Activated T-helper 2 cell treated with anti-CD3 and anti-CD28 coated beads, Interferon-gamma antibody, Interleukin-2, Interleukin-4, amounts not matched to agents 10 μg/mL and 5 μg/mL and 100 μg/mL, durations not matched to agents 14 hours and 24 hours and 36 hours (primary cell): ENCODE data around the gene FAT1. TPM values are rescaled to one million over a fixed set of nuclear protein-coding genes. Genes with fewer than 3 reads are reported as not detected.
"Not testable (repeated sequence)": the region's sequence is repeated elsewhere in the genome, so short reads cannot be mapped to it uniquely, and the experiment has no call there.

Source experiments
- DNase-seq: peaks from one replicate; pipeline ENCODE4 v3.0.0; 2021; ENCODE audit warnings: low spot score
- H3K27ac Mint-ChIP-seq: one replicate; pipeline ENCODE4 v1.8.0; 2021; ENCODE audit warnings: mixed read lengths
- H3K27me3 Mint-ChIP-seq: one replicate; pipeline ENCODE4 v1.8.0; 2021; ENCODE audit warnings: low read depth, mixed read lengths
- H3K36me3 Mint-ChIP-seq: one replicate; pipeline ENCODE4 v1.8.0; 2021; ENCODE audit warnings: low read depth, mixed read lengths
- H3K4me1 Mint-ChIP-seq: one replicate; pipeline ENCODE4 v1.8.0; 2021; ENCODE audit warnings: low read depth, mixed read lengths
- H3K4me3 Mint-ChIP-seq: one replicate; pipeline ENCODE4 v1.8.0; 2021; ENCODE audit warnings: low read depth, mild to moderate bottlenecking, moderate library complexity, mixed read lengths
- H3K9me3 Mint-ChIP-seq: one replicate; pipeline ENCODE4 v1.8.0; 2021; ENCODE audit warnings: mixed read lengths
- intact Hi-C: fragments of 100-400 bp; cut with micrococcal nuclease; formaldehyde crosslinking; loops from one replicate; pipeline ENCODE4 v1.15.1; 2023
- total RNA-seq: library from RNA; stranded (reverse); gene quantifications from 2 replicates; pipeline ENCODE4 v1.2.3, GENCODE V29; 2022

FAT1 gene
- total RNA-seq, 1 donor from 2014 or later = 0.05 TPM

GRCh38 chr4:186684220-186684619 lies 39.4 kb downstream of the FAT1 start:
- Mint-ChIP-seq H3K27me3 (no peaks in the 10 kb centered on the region), H3K36me3 (no peaks in the 10 kb centered on the region), H3K4me3 (no peak overlapping the region), H3K4me1 (no peaks in the 10 kb centered on the region), H3K27ac (no peak overlapping the region), H3K9me3 (peaks cover 5% of the 10 kb centered on the region)
- intact Hi-C loops = no loop called here
- DNase-seq = no peak

- Mint-ChIP-seq H3K9me3 (peaks cover 5% of the 10 kb centered on the region), H3K4me1 (no peaks in the 10 kb centered on the region), H3K27me3 (no peaks in the 10 kb centered on the region), H3K27ac (no peak overlapping the region), H3K4me3 (no peak overlapping the region), H3K36me3 (no peaks in the 10 kb centered on the region)
- intact Hi-C loops = no loop called here
- DNase-seq = no peak
These were observed 43.0 kb downstream of the FAT1 start for GRCh38 chr4:186680641-186681040.

- no peaks in the 10 kb centered on the region for H3K36me3 Mint-ChIP-seq
These were observed 47.0 kb downstream of the FAT1 start for GRCh38 chr4:186676531-186677161.

GRCh38 chr4:186669735-186670134 lies 53.9 kb downstream of the FAT1 start:
- Mint-ChIP-seq H3K27me3 (no peaks in the 10 kb centered on the region), H3K4me1 (no peaks in the 10 kb centered on the region), H3K27ac (no peak overlapping the region), H3K4me3 (no peak overlapping the region), H3K9me3 (no peaks in the 10 kb centered on the region), H3K36me3 (no peaks in the 10 kb centered on the region)
- intact Hi-C loops = no loop called here
- no peak for DNase-seq

More at GRCh38 chr4:186676531-186677161, 47.0 kb downstream of the FAT1 start:
- intact Hi-C loops = no loop called here
- Mint-ChIP-seq H3K4me3 (no peak overlapping the region), H3K4me1 (no peaks in the 10 kb centered on the region), H3K9me3 (peaks cover 5% of the 10 kb centered on the region), H3K27me3 (no peaks in the 10 kb centered on the region), H3K27ac (no peak overlapping the region)
- no peak for DNase-seq

GRCh38 chr4:186669159-186669731 lies 54.4 kb downstream of the FAT1 start:
- Mint-ChIP-seq H3K36me3 (no peaks in the 10 kb centered on the region), H3K27me3 (no peaks in the 10 kb centered on the region), H3K9me3 (no peaks in the 10 kb centered on the region), H3K27ac (no peak overlapping the region), H3K4me3 (no peak overlapping the region), H3K4me1 (no peaks in the 10 kb centered on the region)
- intact Hi-C loops = no loop called here
- no peak for DNase-seq

DNA sequence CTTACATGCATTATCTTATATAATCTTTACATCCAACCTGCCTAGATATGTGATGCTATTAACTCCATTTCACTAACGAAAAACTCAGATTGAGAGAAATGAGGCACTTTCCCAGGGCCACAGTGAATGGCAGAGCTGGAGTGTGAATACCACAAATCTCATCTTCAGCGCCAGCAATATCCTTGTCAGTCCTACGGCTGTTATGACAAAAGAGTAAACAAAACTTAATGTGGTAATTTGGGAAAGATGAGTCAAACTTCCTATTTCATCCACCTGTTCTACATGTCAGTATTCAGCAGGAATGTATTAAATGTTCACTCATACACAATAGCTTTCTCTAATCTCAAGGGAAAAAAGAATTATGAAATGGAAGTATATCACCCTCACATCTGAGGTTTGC lies 56.9 kb downstream of the FAT1 start:
- H3K27me3 Mint-ChIP-seq = no peaks in the 10 kb centered on the region
- DNase-seq = no peak
- H3K27ac Mint-ChIP-seq = no peak overlapping the region
- H3K4me1 Mint-ChIP-seq = no peaks in the 10 kb centered on the region
- H3K36me3 Mint-ChIP-seq = no peaks in the 10 kb centered on the region
- no peaks in the 10 kb centered on the region for H3K9me3 Mint-ChIP-seq
- intact Hi-C loops = no loop called here
- no peak overlapping the region for H3K4me3 Mint-ChIP-seq

DNA sequence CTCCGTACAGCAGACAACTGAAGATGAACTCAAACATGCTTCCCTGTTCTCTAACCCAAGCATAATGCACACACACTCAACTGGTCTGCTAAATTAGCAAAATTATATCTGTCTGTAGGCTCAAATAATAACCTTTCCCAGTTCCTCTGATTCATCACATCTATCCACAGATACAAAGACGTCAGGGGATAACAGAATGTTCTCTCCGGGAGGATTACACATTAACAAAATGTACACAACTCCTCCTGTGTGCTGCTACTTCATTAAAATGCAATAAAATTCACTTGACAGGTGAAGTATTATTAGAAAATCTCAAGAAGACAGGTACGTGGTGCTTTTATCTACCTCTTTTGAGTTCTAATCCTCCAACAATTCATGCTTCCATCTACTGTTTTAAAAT lies 57.4 kb downstream of the FAT1 start:
- intact Hi-C loops = no loop called here
- no peak overlapping the region for H3K27ac Mint-ChIP-seq
- H3K27me3 Mint-ChIP-seq = no peaks in the 10 kb centered on the region
- no peaks in the 10 kb centered on the region for H3K36me3 Mint-ChIP-seq
- H3K4me3 Mint-ChIP-seq = no peak overlapping the region
- no peaks in the 10 kb centered on the region for H3K9me3 Mint-ChIP-seq
- DNase-seq = no peak
- no peaks in the 10 kb centered on the region for H3K4me1 Mint-ChIP-seq

DNA sequence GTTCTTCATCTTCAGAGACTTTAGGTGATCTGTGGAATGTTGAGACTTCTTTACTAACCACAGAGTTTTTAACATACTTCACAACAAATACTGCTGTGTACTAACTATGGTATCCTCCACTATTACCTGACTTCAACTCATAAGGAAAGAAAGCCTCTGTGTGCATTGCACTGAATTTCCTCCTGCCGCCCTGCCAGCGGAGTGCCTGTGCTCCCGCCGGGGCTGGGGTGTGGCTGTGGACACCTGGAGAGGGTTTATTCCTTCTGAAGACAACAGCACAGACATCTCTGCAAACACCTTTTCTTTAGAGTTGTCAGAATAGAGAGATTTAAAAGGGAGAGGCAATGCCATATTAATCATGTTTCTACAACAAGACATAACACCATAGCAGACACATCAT lies 63.3 kb downstream of the FAT1 start:
- Mint-ChIP-seq H3K36me3 (no peaks in the 10 kb centered on the region), H3K27me3 (no peaks in the 10 kb centered on the region), H3K27ac (no peak overlapping the region), H3K4me3 (no peak overlapping the region), H3K4me1 (no peaks in the 10 kb centered on the region), H3K9me3 (no peaks in the 10 kb centered on the region)
- intact Hi-C loops = no loop called here
- no peak for DNase-seq

DNA sequence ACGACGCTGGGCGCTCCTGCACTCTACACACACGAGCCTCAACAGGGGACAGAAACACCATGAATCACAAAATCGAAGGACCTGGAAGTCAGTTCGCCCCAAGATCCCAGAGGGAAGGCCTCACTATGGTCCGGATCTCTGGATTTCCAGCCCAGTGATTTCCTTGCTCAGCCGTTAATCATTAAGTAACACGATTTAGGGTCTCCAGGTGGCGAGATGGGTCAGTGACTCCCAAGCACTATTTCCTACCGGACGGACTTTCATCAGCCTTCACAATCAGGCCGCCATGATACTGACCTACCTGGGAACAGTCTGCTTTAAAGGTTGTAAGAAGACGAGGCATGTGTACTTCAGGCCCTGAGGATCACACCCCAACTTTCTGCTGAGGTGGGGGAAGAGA lies 63.7 kb downstream of the FAT1 start:
- H3K9me3 Mint-ChIP-seq = no peaks in the 10 kb centered on the region
- H3K27me3 Mint-ChIP-seq = no peaks in the 10 kb centered on the region
- H3K4me1 Mint-ChIP-seq = no peaks in the 10 kb centered on the region
- no peak for DNase-seq
- no peaks in the 10 kb centered on the region for H3K36me3 Mint-ChIP-seq
- intact Hi-C loops = no loop called here
- no peak overlapping the region for H3K4me3 Mint-ChIP-seq
- no peak overlapping the region for H3K27ac Mint-ChIP-seq

DNA sequence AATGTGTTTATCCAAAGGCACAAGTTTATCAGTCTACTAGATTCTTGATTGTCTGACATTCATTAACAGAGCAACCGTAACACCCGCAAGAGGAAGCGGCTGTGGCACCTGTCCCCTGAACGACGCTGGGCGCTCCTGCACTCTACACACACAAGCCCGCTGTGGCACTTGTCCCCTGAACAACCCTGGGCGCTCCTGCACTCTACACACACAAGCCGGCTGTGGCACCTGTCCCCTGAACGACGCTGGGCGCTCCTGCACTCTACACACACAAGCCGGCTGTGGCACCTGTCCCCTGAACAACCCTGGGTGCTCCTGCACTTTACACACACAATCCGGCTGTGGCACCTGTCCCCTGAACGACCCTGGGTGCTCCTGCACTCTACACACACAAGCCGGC lies 64.2 kb downstream of the FAT1 start:
- H3K27me3 Mint-ChIP-seq, H3K4me3 Mint-ChIP-seq, H3K4me1 Mint-ChIP-seq, H3K36me3 Mint-ChIP-seq, DNase-seq, H3K9me3 Mint-ChIP-seq, intact Hi-C loops, H3K27ac Mint-ChIP-seq: not testable (repeated sequence)

DNA sequence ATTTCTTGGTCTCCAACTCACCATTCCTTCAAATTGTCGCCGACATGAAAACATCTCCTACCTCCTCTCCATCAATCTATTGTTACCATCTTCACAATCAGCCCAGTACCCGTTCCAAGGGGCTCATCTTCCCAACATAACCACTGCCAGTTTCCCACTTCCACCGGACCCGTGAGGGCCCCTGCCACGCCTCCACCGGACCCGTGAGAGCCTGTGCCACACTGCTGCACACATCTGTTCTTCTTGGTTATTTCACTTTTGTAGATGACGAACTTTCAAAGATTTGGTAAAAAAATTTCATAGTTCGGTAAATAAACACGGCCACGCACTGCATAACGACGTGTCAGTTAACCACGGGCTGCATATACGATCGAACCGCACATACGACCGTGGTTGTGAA lies 65.0 kb downstream of the FAT1 start:
- Mint-ChIP-seq H3K27me3 (no peaks in the 10 kb centered on the region), H3K9me3 (no peaks in the 10 kb centered on the region), H3K36me3 (no peaks in the 10 kb centered on the region), H3K4me1 (no peaks in the 10 kb centered on the region), H3K4me3 (no peak overlapping the region), H3K27ac (no peak overlapping the region)
- no peak for DNase-seq
- intact Hi-C loops = no loop called here

GRCh38 chr4:186657764-186658163 lies 65.9 kb downstream of the FAT1 start:
- Mint-ChIP-seq H3K4me1 (no peaks in the 10 kb centered on the region), H3K27ac (no peak overlapping the region), H3K27me3 (no peaks in the 10 kb centered on the region), H3K9me3 (no peaks in the 10 kb centered on the region), H3K36me3 (no peaks in the 10 kb centered on the region), H3K4me3 (no peak overlapping the region)
- DNase-seq = no peak
- intact Hi-C loops = no loop called here

- no peak for DNase-seq
- no peaks in the 10 kb centered on the region for H3K36me3 Mint-ChIP-seq
- H3K4me1 Mint-ChIP-seq = no peaks in the 10 kb centered on the region
- intact Hi-C loops = no loop called here
- no peaks in the 10 kb centered on the region for H3K9me3 Mint-ChIP-seq
- H3K4me3 Mint-ChIP-seq = no peak overlapping the region
- no peaks in the 10 kb centered on the region for H3K27me3 Mint-ChIP-seq
- no peak overlapping the region for H3K27ac Mint-ChIP-seq
These were observed 69.7 kb downstream of the FAT1 start for GRCh38 chr4:186653969-186654368.

DNA sequence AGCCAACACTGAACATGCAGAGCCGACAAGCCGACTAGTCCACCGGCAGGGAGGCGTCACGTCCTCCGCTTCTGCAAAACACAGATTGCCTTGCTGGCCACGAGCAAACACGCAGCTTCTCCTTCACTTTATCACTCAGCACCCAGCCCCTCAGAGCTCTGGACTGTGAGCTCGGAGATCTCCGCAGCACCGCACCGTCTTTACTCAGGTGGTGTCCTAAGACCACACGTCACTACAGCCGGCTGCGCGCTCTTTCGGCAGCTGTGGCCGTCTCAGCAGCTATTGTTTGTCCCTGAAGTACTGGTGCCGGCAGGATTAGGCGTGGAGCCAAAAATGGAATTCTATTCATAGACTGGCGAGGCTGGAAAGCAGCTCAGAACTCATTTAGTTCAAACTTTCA lies 72.0 kb downstream of the FAT1 start:
- no peaks in the 10 kb centered on the region for H3K9me3 Mint-ChIP-seq
- no peak overlapping the region for H3K4me3 Mint-ChIP-seq
- no peak overlapping the region for H3K27ac Mint-ChIP-seq
- intact Hi-C loops = no loop called here
- no peaks in the 10 kb centered on the region for H3K36me3 Mint-ChIP-seq
- DNase-seq = no peak
- H3K4me1 Mint-ChIP-seq = no peaks in the 10 kb centered on the region
- H3K27me3 Mint-ChIP-seq = no peaks in the 10 kb centered on the region
